NCI-H2107 treated with DMSO at 0.1 percent for 48 hours (cell line): ENCODE measurements around the gene TIMP2.
"Not testable (repeated sequence)": the region's sequence is repeated elsewhere in the genome, so short reads cannot be mapped to it uniquely, and the experiment has no call there.

ENCODE experiments used
- DNase-seq: peaks from one replicate; lab custom pipeline; 2025; ENCODE audit not compliant: unreplicated experiment; lab: John Stamatoyannopoulos, UW

The TIMP2 gene

GRCh38 chr17:78925234-78925633 is at the start of gene TIMP2:
Gene TIMP2 (minus strand): TSS chr17:78925387. CDS start chr17:78925088, 299 bp downstream.
- DNase-seq, result peak; percentile 18

- no peak for DNase-seq
Observed at GRCh38 chr17:78973792-78974520, 48.8 kb upstream of the TIMP2 start.

DNA sequence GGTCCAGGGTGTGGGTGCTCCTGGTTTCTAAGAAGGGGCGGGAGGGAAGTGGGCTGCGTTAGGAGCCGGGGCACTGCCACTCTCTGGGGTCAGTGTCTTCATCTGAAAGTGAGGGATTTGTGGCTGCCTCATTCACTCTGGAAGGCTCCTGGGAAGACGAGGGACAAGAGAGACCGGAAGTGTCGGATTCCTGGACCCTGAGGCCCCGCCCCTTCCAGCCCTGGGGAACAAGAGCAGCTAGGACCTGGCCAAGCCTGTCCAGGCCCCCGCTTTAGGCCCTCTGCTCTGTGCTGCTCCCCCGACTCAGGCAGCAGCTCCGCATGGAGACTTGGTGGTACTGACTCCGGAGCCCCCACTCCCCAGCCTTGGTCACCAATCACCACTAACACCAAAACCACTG is 48.0 kb upstream of the TIMP2 start:
- no peak for DNase-seq

GRCh38 chr17:78972507-78973105 is 47.4 kb upstream of the TIMP2 start:
- no peak for DNase-seq

GRCh38 chr17:78971756-78972506 is 46.7 kb upstream of the TIMP2 start:
- no peak for DNase-seq

DNA sequence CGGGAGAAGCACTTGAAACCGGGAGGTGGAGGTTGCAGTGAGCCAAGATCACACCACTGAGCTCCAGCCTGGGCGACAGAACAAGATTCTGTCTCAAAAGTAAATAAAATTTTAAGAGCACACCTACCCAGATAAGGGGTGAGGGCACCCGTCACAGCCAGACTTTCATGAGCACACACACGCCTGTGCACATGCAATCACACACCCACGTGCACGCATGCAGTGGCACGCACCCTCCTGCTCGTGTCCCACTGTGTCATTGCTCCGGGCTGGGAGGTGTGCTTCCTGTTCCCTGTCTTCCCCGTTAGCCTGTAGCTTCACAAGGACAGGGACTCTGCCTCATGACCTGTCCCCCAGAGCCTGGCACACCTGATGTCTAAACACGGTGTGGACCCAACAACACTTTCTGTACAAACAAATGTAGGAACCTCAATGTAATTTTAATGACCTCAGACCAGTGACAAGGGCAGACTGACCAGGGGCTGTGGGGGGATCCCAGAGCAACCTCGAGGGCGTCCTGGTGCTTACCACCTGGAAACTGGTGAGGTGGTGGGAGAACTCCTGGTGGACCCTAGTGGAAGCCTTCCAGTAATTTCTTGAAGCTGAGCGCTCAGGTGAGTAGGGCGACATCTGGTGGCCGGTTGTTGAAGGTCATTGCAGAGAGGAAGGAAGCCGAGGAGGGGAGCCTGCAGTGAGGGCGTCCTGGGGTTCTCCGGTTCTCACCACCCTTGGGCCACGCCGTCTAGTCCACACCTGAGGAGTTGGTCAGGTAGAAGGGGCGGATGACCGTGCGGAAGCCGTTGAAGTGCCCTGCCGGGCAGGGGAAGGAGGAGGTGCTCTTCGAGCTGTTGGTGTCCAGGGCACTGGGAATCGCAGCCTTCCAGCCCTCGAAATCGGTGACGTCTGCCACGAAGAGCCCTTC is 45.9 kb upstream of the TIMP2 start:
- peak; percentile 59 for DNase-seq

DNA sequence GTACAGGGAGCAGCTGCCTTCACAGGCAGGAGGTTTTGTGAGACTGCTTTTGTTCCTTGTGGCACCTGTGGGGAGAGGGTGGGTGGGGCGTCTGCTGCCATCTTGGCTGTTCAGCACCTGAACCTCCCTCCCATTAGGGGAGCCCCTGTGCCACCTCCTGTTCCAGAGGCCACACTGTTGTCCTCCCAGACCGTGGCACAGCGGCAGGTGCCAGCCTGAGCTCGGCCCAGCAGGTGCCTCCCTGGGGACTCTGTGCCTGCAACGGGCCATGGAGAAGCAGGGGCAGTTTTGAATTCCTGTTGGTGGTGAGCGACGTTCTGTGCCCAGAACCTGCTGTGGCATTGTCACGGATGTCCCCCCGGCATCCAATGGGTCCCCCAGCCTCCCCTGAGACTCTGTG is 44.7 kb upstream of the TIMP2 start:
- peak; percentile 95 for DNase-seq

DNA sequence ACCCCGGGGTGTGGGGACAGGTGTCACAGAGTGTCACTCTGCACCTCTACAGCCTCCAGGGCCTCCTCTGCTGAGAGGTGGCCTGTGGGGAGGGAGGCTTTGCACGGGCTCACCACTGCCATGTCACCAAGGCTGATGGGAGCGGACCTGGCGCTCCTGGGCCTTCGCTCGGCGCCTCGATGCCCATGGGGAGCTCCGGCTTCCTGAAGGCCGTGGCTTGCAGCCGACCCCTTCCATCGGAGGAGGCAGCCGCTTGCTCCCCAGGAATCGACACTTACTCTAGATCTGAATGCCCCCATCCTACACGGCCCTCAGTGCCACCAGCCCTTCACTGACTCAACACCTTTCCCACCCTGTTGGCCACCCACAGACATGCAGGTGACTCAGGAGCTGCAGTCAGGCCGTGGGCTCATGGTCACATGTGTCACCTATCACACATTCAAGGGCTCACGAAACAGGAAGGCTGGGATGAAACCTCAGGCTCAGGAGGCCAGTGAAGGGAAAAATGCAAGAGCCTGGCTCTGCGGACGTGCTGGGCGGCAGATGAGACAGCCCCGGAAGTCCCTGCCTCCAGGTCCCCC is 42.7 kb upstream of the TIMP2 start:
- no peak for DNase-seq

GRCh38 chr17:78966910-78967600 is 41.9 kb upstream of the TIMP2 start:
- no peak for DNase-seq

DNA sequence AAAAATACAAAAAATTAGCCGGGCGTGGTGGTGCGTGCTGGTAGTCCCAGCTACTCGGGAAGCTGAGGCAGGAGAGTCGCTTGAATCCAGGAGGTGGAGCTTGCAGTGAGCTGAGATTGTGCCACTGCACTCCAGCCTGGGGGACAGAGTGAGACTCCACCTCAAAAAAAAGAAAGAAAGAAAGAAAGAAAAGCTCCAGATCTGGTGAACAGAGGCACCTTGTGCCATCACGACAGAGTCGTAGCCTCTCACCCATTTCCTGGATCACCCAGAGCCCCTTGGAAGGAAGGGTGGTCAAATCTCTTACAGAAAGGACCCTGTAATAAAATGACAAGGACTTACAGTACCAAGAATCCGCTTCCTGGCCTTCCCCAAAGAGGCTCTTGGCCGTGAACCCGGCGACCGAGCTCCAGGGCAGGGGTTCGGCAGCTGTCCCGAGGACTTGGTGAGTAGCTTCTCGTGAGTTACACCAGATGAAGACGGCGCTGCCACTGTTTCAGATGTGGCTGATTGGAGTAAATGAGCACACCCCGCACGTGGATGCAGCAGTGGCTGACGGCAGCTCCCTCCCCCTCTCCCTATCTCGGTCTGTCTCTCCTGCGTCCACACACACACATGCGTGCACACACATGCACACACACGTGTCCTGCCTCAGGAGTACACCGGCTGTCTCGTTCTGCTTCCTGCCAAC is 41.1 kb upstream of the TIMP2 start:
- DNase-seq, result no peak

- peak; percentile 61 for DNase-seq
Observed at GRCh38 chr17:78965491-78965924, 40.3 kb upstream of the TIMP2 start.

DNA sequence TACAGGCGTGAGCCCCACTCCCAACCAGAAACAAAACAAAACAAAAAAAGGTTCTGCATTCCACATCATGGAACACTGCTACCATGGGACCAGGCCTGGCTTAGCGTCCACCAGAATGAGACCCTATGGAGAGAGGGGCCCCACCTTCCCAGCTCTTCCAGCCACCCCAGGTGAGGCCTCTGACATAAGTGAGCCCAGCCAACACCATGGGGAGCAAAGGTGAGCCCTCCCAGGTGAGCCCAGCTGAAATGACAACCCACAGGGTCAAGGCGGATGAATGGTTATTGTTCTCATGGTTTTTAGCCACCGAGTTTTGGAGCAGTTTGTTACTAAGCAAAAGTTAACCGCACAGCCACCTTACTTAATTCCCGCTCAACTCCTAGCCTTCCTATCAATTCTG is 38.2 kb upstream of the TIMP2 start:
- DNase-seq, result no peak

DNA sequence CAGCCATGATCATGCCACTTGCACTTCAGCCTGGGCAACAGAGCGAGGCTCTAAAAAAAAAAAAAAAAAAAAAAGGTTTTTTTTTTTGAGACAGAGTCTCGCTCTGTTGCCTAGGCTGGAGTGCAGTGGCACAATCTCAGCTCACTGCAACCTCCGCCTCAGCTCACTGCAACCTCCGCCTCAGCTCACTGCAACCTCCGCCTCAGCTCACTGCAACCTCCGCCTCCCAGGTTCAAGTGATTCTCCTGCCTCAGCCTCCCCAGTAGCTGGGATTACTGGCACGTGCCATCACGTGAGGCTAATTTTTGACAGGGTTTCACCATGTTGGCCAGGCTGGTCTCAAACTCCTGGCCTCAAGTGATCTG is 37.8 kb upstream of the TIMP2 start:
- not testable (repeated sequence) for DNase-seq

DNA sequence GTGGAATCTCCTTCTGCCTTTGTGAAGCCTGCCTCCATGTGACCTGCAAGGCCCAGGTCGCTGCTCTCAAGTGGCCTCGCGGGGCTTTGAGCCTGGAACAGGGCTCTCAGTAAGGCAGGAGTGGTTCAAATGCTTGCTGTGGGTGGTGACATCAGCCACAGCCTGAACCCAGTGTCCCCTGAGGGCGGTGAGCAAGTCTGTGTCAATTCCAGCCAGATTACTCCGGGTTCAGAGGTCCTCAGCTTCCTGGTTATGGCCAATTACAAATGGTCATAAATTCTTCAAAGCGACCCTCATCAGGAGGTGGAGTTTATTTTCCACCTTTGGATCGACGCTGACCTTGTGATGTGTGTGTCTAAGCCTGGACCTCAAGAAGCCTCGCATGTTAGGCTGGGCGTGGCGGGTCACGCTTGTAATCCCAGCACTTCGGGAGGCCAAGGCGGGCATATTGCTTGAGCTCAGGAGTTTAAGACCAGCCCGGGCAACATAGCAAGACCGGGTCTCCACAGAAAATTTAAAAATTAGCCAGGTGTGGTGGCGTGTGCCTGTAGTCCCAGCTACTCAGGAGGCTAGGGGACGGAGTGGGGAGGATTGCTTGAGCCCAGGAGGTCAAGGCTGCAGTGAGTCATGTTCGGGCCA is 37.3 kb upstream of the TIMP2 start:
- no peak for DNase-seq

- DNase-seq, result no peak
Observed at GRCh38 chr17:78961571-78961970, 36.4 kb upstream of the TIMP2 start.

GRCh38 chr17:78960928-78961327 is 35.7 kb upstream of the TIMP2 start:
- no peak for DNase-seq

DNA sequence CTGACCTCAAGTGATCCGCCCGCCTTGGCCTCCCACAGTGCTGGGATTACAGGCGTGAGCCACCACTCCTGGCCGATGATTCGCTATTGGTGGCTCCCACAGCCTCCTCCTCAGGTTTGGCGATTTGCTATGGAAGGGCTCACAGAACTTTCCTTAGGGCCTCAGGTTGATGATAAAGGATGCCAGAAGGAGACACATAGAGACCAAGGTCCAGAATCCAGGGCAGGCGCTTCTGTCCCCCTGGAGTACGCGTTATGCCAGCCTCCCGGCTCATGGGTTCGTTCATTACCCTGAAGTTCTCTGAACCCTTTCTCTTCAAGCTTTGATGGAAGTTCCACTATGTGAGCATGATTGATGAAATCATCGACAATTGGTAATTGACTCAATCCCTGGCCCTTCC is 34.6 kb upstream of the TIMP2 start:
- no peak for DNase-seq

- DNase-seq, result no peak
Observed at GRCh38 chr17:78958641-78959127, 33.5 kb upstream of the TIMP2 start.

DNA sequence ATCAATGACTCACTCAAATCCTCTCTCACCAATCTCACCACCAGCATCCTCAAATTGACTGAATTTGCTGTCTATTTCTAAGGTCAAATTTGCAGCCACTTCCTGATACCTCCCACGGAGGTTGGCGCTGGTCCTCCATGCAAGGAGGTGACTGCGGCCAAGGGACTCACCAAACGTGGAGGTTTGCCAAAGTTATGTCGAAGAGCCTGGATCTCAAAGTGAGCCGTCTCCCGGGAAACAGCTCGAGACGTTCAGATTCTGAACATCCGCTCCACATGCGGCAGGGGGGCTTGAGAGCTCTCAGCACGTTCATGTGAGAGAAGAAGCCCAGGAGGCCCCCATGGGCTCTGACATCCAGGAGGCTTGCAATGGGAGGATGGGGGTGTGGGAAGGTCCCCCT is 31.9 kb upstream of the TIMP2 start:
- DNase-seq, result no peak
